BLaER1 (cell line): ENCODE measurements around the gene OR10K2.

Source experiments
- H3K27ac ChIP-seq: shearing (Covaris generic); formaldehyde crosslinking; 2 replicates; pipeline ENCODE4 v1.8.1; 2022
- H3K27me3 ChIP-seq: shearing (Covaris generic); formaldehyde crosslinking; 2 replicates; pipeline ENCODE4 v1.8.1; 2022
- H3K36me3 ChIP-seq: shearing (Covaris generic); formaldehyde crosslinking; 2 replicates; pipeline ENCODE4 v1.8.1; 2022
- H3K4me1 ChIP-seq: shearing (Covaris generic); formaldehyde crosslinking; 2 replicates; pipeline ENCODE4 v1.8.1; 2022
- H3K4me2 ChIP-seq: shearing (Covaris generic); formaldehyde crosslinking; 2 replicates; pipeline ENCODE4 v1.8.1; 2022
- H3K4me3 ChIP-seq: shearing (Covaris generic); formaldehyde crosslinking; 2 replicates; pipeline ENCODE4 v1.8.1; 2022
- H3K9ac ChIP-seq: shearing (Covaris generic); formaldehyde crosslinking; 2 replicates; pipeline ENCODE4 v1.8.1; 2022
- H3K9me3 ChIP-seq: shearing (Covaris generic); formaldehyde crosslinking; 2 replicates; pipeline ENCODE4 v1.8.1; 2022
- H4K20me1 ChIP-seq: shearing (Covaris generic); formaldehyde crosslinking; 2 replicates; pipeline ENCODE4 v1.8.1; 2022
- Cebpa-rat ChIP-seq: shearing (Covaris generic); IDR thresholded peaks from 2 replicates; pipeline ENCODE4 v1.8.1; 2022

The OR10K2 gene

DNA sequence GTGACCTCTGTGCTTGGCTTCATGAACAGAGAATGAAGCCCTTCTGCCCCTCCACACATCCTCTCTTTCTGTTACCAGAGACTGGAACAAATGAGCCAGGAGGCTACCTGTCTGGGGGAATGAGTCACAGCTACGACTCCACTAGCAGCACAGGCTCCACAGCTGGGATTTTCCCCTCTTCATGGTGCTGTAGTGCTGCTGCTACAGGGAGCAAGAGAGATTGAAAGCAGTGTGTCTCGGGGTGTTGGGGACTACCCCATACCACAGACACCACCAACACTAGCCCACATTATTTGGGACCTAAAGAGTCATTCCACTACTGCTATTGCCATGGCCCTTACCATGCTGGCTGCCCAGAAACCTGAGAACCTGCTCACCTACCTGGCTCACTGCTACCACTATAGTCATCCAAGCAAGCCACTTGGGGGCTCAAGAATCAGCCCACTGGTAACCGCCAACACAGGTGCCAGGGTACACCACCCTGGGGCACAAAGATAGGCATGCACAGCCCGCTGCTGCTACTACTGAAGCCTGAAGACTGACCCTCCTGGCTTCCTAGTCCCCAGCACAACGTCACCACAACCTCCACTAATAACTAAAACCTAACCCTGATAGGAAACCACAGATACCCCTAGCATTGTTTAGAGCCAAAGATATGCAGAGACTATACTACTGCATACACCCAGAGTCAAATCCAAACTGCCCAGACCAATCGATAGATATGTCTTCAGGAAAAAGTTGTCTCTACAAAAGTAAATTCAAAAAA lies 54.7 kb downstream of the OR10K2 start:
- H3K27me3 ChIP-seq: no peaks in the 10 kb centered on the region
- H3K4me1 ChIP-seq: no peaks in the 10 kb centered on the region
- no peaks in the 10 kb centered on the region for H3K36me3 ChIP-seq
- no peak for TF ChIP-seq Cebpa-rat
- no peak overlapping the region for H3K4me2 ChIP-seq
- H3K27ac ChIP-seq: no peak overlapping the region
- H3K9ac ChIP-seq: no peak overlapping the region
- no peaks in the 10 kb centered on the region for H4K20me1 ChIP-seq
- no peak overlapping the region for H3K4me3 ChIP-seq
- peaks cover 36% of the 10 kb centered on the region for H3K9me3 ChIP-seq
